Measurements from ENCODE around the gene TCF23. TPM values are rescaled to one million over a fixed set of nuclear protein-coding genes. Genes with fewer than 3 reads are reported as not detected.

The TCF23 gene
- total RNA-seq, 1 experiment from 2014 or later = not detected

GRCh38 chr2:27205206-27205605 lies 56.4 kb downstream of the TCF23 start:
- intact Hi-C loops (cut with micrococcal nuclease) = no loop called here

GRCh38 chr2:27206346-27206745 lies 57.5 kb downstream of the TCF23 start:
- no TSS peak for BruUV-seq (replicated peaks)
- Histone ChIP-seq H4K20me1 (ENCODE audit: low read length) (no peaks in the 10 kb centered on the region), H3K27ac (ENCODE audit: low read length) (no peak overlapping the region), H3K9me3 (ENCODE audit: low read length) (no peaks in the 10 kb centered on the region), H3F3A (ENCODE audit: low read length, unreplicated experiment) (no peaks in the 10 kb centered on the region), H3K4me2 (ENCODE audit: low read length) (no peak overlapping the region), H3K27me3 (ENCODE audit: low read length) (no peaks in the 10 kb centered on the region), H3K36me3 (ENCODE audit: low read depth, low read length) (peaks cover 31% of the 10 kb centered on the region; the same call in 1 of the 2 replicates), H3K4me3 (ENCODE audit: low read length) (no peak overlapping the region), H3K79me2 (ENCODE audit: low read length) (peaks cover 14% of the 10 kb centered on the region), H3K9ac (ENCODE audit: low read length) (no peak overlapping the region), H2AFZ (ENCODE audit: low read length) (no peak overlapping the region), H3K4me1 (ENCODE audit: insufficient read depth, low read length) (peaks cover 11% of the 10 kb centered on the region), H3K9me2 (replicated peaks; ENCODE audit: low read length) (no peaks in the 10 kb centered on the region)
- DNase-seq (no peak), ATAC-seq (no peak)
- intact Hi-C loops (cut with micrococcal nuclease) = no loop called here
- ChIA-PET CTCF (no interaction called here), POLR2A (ENCODE audit: unreplicated experiment) (no interaction called here)
- TF ChIP-seq CTCF (conservative IDR thresholded peaks at IDR 0.05; ENCODE audit: low read depth, low read length) (no peak), EZH2 (IDR thresholded peaks at IDR 0.05; ENCODE audit: low read length, unreplicated experiment) (no peak), EZH2phosphoT487 (IDR thresholded peaks at IDR 0.05; ENCODE audit: borderline replicate concordance, low read length) (no peak)

More at GRCh38 chr2:27205206-27205605, 56.4 kb downstream of the TCF23 start:
- POLR2A ChIA-PET (ENCODE audit: unreplicated experiment) = no interaction called here
- Histone ChIP-seq H4K20me1 (ENCODE audit: low read length) (no peaks in the 10 kb centered on the region), H3K79me2 (ENCODE audit: low read length) (peaks cover 9% of the 10 kb centered on the region; the same call in 1 of the 2 replicates), H3K27me3 (ENCODE audit: low read length) (no peaks in the 10 kb centered on the region), H3K27ac (ENCODE audit: low read length) (no peak overlapping the region), H3K4me2 (ENCODE audit: low read length) (no peak overlapping the region), H2AFZ (ENCODE audit: low read length) (no peak overlapping the region), H3K9me3 (ENCODE audit: low read length) (no peaks in the 10 kb centered on the region), H3K36me3 (ENCODE audit: low read depth, low read length) (peaks cover 32% of the 10 kb centered on the region; the same call in 1 of the 2 replicates), H3K4me1 (ENCODE audit: insufficient read depth, low read length) (peaks cover 7% of the 10 kb centered on the region; the same call in 1 of the 2 replicates), H3K9me2 (replicated peaks; ENCODE audit: low read length) (no peaks in the 10 kb centered on the region), H3K9ac (ENCODE audit: low read length) (no peak overlapping the region), H3K4me3 (ENCODE audit: low read length) (no peak overlapping the region), H3F3A (ENCODE audit: low read length, unreplicated experiment) (no peaks in the 10 kb centered on the region)
- no TSS peak for BruUV-seq (replicated peaks)
- CTCF ChIA-PET = no interaction called here
- DNase-seq (no peak), ATAC-seq (no peak)
- TF ChIP-seq EZH2 (IDR thresholded peaks at IDR 0.05; ENCODE audit: low read length, unreplicated experiment) = no peak
- TF ChIP-seq CTCF (conservative IDR thresholded peaks at IDR 0.05; ENCODE audit: low read depth, low read length) = no peak
- TF ChIP-seq EZH2phosphoT487 (IDR thresholded peaks at IDR 0.05; ENCODE audit: borderline replicate concordance, low read length) = no peak

Other genes starting within 250 kb of the TCF23 start
- gene MAPRE3, start 178.4 kb upstream of the TCF23 start, total RNA-seq (2014; rRNA removed) = 11.9 and 15.6 TPM in 2 replicates
- 43.0 and 56.1 TPM in 2 replicates for gene TMEM214, start 116.0 kb upstream of the TCF23 start, total RNA-seq (2014; rRNA removed)
- 14.1 and 19.2 TPM in 2 replicates for gene AGBL5, start 97.3 kb upstream of the TCF23 start, total RNA-seq (2014; rRNA removed)
- gene OST4, start 77.3 kb upstream of the TCF23 start, total RNA-seq (2014; rRNA removed) = 244 and 258 TPM in 2 replicates
- gene EMILIN1, start 70.4 kb upstream of the TCF23 start, total RNA-seq (2014; rRNA removed) = 0.69 and 0.75 TPM in 2 replicates
- 10.6 and 11.0 TPM in 2 replicates for gene KHK, start 62.2 kb upstream of the TCF23 start, total RNA-seq (2014; rRNA removed)
- gene CGREF1, start 29.9 kb upstream of the TCF23 start, total RNA-seq (2014; rRNA removed) = 18.7 and 22.6 TPM in 2 replicates
- gene ABHD1, start 25.2 kb upstream of the TCF23 start, total RNA-seq (2014; rRNA removed) = 0.36 TPM in 1 of 2 replicates, not detected in the other
- gene PREB, start 14.4 kb upstream of the TCF23 start, total RNA-seq (2014; rRNA removed) = 85.6 and 103 TPM in 2 replicates
- gene PRR30, start 9.6 kb upstream of the TCF23 start, total RNA-seq (2014; rRNA removed) = not detected in 2 replicates
- gene ATRAID, start 63.0 kb downstream of the TCF23 start, total RNA-seq (2014; rRNA removed) = 111 and 130 TPM in 2 replicates
- gene SLC5A6, start 63.3 kb downstream of the TCF23 start, total RNA-seq (2014; rRNA removed) = 46.0 and 48.1 TPM in 2 replicates
- gene CAD, start 68.4 kb downstream of the TCF23 start, total RNA-seq (2014; rRNA removed) = 85.9 and 121 TPM in 2 replicates
- 0.36 TPM in 1 of 2 replicates, not detected in the other for gene SLC30A3, start 114.0 kb downstream of the TCF23 start, total RNA-seq (2014; rRNA removed)
- not detected in 2 replicates for gene DNAJC5G, start 126.4 kb downstream of the TCF23 start, total RNA-seq (2014; rRNA removed)
- gene TRIM54, start 133.4 kb downstream of the TCF23 start, total RNA-seq (2014; rRNA removed) = 0.51 and 1.6 TPM in 2 replicates
- gene UCN, start 159.4 kb downstream of the TCF23 start, total RNA-seq (2014; rRNA removed) = 0.52 and 3.6 TPM in 2 replicates
- gene MPV17, start 174.1 kb downstream of the TCF23 start, total RNA-seq (2014; rRNA removed) = 41.8 and 59.2 TPM in 2 replicates
- 82.2 and 98.1 TPM in 2 replicates for gene GTF3C2, start 207.8 kb downstream of the TCF23 start, total RNA-seq (2014; rRNA removed)
- 35.8 and 43.9 TPM in 2 replicates for gene EIF2B4, start 221.3 kb downstream of the TCF23 start, total RNA-seq (2014; rRNA removed)
- gene SNX17, start 221.6 kb downstream of the TCF23 start, total RNA-seq (2014; rRNA removed) = 99.6 and 110 TPM in 2 replicates
- gene ZNF513, start 231.7 kb downstream of the TCF23 start, total RNA-seq (2014; rRNA removed) = 7.4 and 9.7 TPM in 2 replicates

All from PC-3 (cell line).